ENCODE data around the gene ECEL1. TPM values are rescaled to one million over a fixed set of nuclear protein-coding genes. Genes with fewer than 3 reads are reported as not detected.

ECEL1 gene
- total and polyA plus RNA-seq, 7 donors = 0.16 to 6.1 (median 0.71) TPM; not detected in 2

GRCh38 chr2:232511336-232511890 is 23.8 kb upstream of the ECEL1 start:
- intact Hi-C loops (cut with DNase I) = no loop called here
- Histone ChIP-seq H3K4me1 (no peaks in the 10 kb centered on the region), H3K27me3 (peaks cover 0 to 13% (median 0%) of the 10 kb centered on the region in 3 donors), H3K4me3 (no peak overlapping the region), H3K27ac (no peak overlapping the region), H3K9me3 (no peaks in the 10 kb centered on the region), H3K36me3 (no peaks in the 10 kb centered on the region)
- DNase-seq = no peak
- no peak for TF ChIP-seq EP300 (IDR thresholded peaks at IDR 0.05)
- TF ChIP-seq POLR2AphosphoS5 (IDR thresholded peaks at IDR 0.05) = no peak
- TF ChIP-seq, protein P1, sequence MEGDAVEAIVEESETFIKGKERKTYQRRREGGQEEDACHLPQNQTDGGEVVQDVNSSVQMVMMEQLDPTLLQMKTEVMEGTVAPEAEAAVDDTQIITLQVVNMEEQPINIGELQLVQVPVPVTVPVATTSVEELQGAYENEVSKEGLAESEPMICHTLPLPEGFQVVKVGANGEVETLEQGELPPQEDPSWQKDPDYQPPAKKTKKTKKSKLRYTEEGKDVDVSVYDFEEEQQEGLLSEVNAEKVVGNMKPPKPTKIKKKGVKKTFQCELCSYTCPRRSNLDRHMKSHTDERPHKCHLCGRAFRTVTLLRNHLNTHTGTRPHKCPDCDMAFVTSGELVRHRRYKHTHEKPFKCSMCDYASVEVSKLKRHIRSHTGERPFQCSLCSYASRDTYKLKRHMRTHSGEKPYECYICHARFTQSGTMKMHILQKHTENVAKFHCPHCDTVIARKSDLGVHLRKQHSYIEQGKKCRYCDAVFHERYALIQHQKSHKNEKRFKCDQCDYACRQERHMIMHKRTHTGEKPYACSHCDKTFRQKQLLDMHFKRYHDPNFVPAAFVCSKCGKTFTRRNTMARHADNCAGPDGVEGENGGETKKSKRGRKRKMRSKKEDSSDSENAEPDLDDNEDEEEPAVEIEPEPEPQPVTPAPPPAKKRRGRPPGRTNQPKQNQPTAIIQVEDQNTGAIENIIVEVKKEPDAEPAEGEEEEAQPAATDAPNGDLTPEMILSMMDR (IDR thresholded peaks at IDR 0.05) = no peak
- no peak for TF ChIP-seq POLR2A (IDR thresholded peaks at IDR 0.05)
- 53 to 71% methylated on average over 11 of the region's 11 CpGs for WGBS, 2 donors

GRCh38 chr2:232508251-232508650 is 20.6 kb upstream of the ECEL1 start:
- DNase-seq = no peak
- Histone ChIP-seq H3K4me3 (no peak overlapping the region), H3K4me1 (peaks cover 0 to 7% (median 6%) of the 10 kb centered on the region in 4 donors), H3K9me3 (no peaks in the 10 kb centered on the region), H3K36me3 (no peaks in the 10 kb centered on the region), H3K27me3 (peaks cover 0 to 32% (median 5%) of the 10 kb centered on the region in 3 donors), H3K27ac (no peak overlapping the region)
- 72 to 79% methylated on average over 7 of the region's 7 CpGs for WGBS, 2 donors
- no peak for TF ChIP-seq EP300 (IDR thresholded peaks at IDR 0.05)
- TF ChIP-seq POLR2A (IDR thresholded peaks at IDR 0.05) = no peak
- TF ChIP-seq POLR2AphosphoS5 (IDR thresholded peaks at IDR 0.05) = no peak
- TF ChIP-seq, protein P1 (IDR thresholded peaks at IDR 0.05) = no peak
- intact Hi-C loops (cut with DNase I) = no loop called here

- 53 to 77% methylated on average over 4 of the region's 4 CpGs for WGBS, 2 donors
- Histone ChIP-seq H3K4me1 (peaks cover 0 to 21% (median 21%) of the 10 kb centered on the region in 4 donors), H3K27ac (no peak overlapping the region), H3K4me3 (no peak overlapping the region), H3K9me3 (no peaks in the 10 kb centered on the region), H3K36me3 (no peaks in the 10 kb centered on the region), H3K27me3 (peaks cover 0 to 30% (median 5%) of the 10 kb centered on the region in 3 donors)
- no peak for DNase-seq
- TF ChIP-seq, protein P1 (IDR thresholded peaks at IDR 0.05) = no peak
- TF ChIP-seq POLR2A (IDR thresholded peaks at IDR 0.05) (no peak), EP300 (IDR thresholded peaks at IDR 0.05) (no peak), POLR2AphosphoS5 (IDR thresholded peaks at IDR 0.05) (no peak)
- intact Hi-C loops (cut with DNase I) = no loop called here
Observed at GRCh38 chr2:232506709-232507108, 19.1 kb upstream of the ECEL1 start.

- TF ChIP-seq, protein P1 (IDR thresholded peaks at IDR 0.05) = no peak
- TF ChIP-seq POLR2A (IDR thresholded peaks at IDR 0.05) = no peak
- TF ChIP-seq POLR2AphosphoS5 (IDR thresholded peaks at IDR 0.05) = no peak
- TF ChIP-seq EP300 (IDR thresholded peaks at IDR 0.05) = no peak
- H3K27ac ChIP-seq = no peak overlapping the region
- 56 to 59% methylated on average over 10 of the region's 10 CpGs for WGBS, 2 donors
Observed at GRCh38 chr2:232505856-232506255, 18.2 kb upstream of the ECEL1 start.

GRCh38 chr2:232504438-232504837 is 16.8 kb upstream of the ECEL1 start:
- no peak for DNase-seq
- Histone ChIP-seq H3K36me3 (no peaks in the 10 kb centered on the region), H3K27me3 (peaks cover 0 to 30% (median 5%) of the 10 kb centered on the region in 3 donors), H3K9me3 (no peaks in the 10 kb centered on the region), H3K27ac (no peak overlapping the region), H3K4me1 (peaks cover 0 to 21% (median 21%) of the 10 kb centered on the region in 4 donors), H3K4me3 (no peak overlapping the region)
- TF ChIP-seq, protein P1 (IDR thresholded peaks at IDR 0.05) = no peak
- TF ChIP-seq POLR2A (IDR thresholded peaks at IDR 0.05) (no peak), POLR2AphosphoS5 (IDR thresholded peaks at IDR 0.05) (no peak), EP300 (IDR thresholded peaks at IDR 0.05) (no peak)
- intact Hi-C loops (cut with DNase I) = no loop called here
- WGBS, 2 donors = 60 to 69% methylated on average over 2 of the region's 2 CpGs

More at GRCh38 chr2:232505856-232506255, 18.2 kb upstream of the ECEL1 start:
- Histone ChIP-seq H3K4me1 (peaks cover 0 to 21% (median 21%) of the 10 kb centered on the region in 4 donors), H3K27me3 (peaks cover 0 to 30% (median 5%) of the 10 kb centered on the region in 3 donors), H3K36me3 (no peaks in the 10 kb centered on the region), H3K9me3 (no peaks in the 10 kb centered on the region), H3K4me3 (no peak overlapping the region)
- DNase-seq = no peak
- intact Hi-C loops (cut with DNase I) = no loop called here
